ENCODE data around the gene ATP6V1A.

Gene ATP6V1A

DNA sequence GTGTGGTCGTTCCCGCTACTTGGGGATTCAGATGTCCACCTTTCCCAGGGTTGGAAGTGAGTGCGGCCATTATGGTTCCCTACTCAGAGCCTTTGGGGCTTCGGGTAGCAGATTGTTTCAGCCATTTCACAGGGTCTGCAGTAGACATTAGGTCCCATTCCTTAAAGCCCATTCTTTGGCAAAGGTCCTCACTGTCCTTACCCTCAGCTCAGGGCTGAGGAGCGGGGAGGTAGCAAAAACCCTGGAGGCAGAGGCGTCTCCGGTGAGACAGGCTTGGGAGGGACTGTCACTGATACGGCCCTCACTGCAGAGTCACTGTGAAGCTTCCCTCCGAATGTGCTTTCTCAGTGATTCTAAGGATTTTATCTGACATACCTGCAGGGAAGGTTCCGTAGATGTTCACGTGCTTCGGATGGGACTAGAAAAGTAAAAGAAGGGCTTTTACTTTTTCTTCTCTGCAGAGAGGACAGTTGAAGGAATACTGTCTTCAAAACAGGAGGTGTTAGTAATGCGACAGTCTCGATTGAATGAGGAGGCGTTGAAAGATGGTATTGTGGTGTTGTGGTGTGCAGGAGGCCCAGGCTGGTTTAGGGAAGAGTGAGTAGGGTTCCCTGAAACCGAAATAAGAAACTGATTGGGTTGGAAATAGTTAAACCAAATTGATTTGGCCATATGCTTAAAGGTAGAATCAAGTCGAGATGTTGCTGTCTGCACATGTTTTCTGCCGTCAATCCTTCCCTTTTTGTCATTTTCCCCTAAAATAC lies 630 bp downstream of the ATP6V1A start:
- DNase-seq, result no peak

DNA sequence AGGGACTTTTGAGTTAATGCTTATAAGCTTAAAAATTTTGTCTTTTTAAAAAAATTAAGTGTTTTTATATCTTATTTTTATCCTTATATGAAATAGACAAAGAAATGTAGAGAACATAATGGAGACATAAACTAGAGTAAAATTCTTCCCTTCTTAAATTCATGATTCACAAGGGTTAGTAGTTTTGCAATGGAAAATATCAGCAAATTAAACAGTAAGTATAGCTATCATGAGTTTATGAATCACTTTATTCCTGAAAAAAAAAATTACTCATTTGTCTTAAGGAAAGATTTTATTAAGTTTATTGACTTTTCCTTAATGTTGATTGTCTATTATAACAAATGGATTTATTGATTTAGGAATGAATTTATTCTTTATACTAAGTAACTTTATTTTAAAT lies 4.3 kb downstream of the ATP6V1A start:
- no peak for DNase-seq

DNA sequence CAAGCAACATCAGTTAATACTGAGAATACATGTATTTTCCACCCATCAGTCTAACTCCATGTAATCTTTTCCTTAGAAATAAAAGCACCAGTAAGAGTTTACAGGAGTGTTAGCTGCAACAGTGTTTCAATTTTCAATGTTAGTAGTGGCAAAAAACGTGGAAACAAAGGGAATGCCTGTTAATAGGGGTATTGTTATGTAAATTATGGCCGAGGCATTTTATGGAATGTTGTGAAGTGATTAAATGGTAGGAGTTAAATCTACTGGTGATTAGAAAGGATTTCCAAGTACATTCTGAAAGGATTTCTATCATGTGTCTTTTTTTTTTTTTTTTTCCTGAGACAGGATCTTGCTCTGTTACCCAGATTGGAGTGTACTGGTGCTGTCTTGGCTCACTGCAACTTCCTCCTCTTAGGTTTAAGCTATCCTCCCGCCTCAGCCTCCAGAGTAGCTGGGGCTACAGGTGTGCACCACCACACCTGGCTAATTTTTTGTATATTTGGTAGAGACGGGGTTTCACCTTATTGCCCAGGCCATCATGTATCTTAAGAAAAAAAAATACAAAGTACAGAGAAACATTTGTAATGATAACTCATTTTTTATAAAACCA lies 6.6 kb downstream of the ATP6V1A start:
- no peak for DNase-seq

DNA sequence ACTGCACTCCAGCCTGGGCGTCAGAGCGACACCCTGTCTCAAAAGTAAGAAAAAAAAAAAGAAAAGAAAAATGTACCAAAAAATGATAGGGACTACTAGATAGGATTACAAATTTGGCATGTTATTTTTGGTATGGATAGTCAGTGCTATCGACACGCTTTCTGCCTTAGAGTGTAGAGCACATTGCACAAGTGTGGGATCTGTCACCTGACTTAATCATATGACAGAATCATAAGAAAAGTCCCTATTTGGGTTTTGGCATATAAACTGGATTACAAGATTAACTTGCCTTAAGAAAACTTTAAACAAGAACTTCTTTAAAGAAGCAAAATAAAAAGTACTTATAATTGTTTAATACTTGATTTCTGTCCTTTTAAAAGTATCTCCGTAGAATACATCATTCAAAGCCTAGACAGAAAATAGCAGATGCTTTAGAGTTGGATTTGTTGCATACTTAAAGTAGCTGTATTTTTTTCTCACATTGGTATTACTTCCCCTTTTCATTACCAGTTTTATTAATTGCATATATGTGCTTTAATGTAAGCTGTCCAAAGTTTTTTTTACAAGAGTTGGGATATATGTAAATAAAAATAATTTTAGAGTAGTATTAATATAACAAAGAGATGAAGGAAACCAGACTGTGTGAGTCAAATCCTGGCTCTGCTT lies 7.8 kb downstream of the ATP6V1A start:
- DNase-seq, result no peak

DNA sequence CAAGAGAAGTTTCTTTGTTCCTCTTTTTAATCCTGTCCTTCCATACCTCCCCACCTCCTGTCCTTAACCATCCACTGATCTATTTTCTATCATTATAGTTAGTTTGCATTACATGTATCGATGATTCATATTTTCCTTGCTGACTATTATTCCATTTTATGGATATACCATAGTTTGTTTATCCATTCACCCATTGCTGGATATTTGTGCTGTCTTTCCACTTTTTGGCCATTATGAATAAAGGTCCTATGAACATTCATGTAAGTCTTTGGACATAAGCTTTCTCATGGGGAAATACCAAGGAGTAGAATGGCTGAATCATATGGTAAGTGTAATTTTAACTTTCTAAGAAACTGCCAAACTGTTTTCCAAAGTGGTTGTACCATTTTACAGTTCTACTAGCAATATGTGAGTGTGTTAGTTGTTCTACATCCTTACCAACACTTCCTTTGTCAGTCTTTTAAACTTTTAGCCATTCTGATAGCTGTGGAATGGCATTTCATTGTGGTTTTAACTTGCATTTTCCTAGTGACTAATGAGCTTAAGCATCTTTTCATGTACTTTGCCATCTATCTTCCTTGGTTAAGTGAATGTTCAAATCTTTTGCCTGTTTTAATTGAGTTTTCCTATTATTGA lies 11.7 kb downstream of the ATP6V1A start:
- DNase-seq, result no peak

DNA sequence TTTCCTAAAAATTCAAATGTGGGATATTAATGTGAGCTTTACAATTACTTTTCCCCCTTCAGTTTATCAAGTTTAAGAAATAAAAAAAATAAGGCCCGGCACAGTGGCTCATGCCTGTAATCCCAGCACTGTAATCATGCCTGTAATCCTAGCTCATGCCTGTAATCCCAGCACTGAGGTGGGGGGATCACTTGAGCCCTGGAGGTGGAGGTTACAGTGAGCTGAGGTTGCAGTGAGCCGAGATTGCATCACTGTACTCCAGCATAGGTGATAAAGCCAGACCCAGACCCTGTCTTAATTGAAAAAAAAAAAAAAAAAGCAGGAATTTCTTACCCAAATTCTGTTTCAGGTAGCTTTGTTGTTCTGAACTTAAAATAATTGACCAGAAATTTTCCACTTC lies 17.9 kb downstream of the ATP6V1A start:
- DNase-seq, result no peak

DNA sequence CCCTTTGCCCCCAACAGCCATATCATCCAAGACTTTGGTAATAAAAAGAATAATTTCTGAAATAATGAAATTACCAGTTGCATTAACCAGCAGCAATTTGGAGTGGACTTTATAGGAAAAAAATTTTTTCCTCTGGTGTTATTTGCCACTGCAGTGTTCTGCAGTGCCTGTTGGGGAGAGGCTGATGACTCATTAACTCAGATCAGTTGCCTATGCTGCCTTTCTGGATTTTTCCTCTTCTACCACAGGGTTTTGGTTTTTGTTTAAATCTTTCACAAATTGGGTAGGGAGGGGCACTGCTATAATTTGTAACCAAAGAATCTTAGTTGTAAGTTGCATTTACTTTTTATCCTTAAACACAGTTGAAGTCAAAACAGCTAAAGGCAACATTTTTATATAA lies 22.7 kb downstream of the ATP6V1A start:
- no peak for DNase-seq

DNA sequence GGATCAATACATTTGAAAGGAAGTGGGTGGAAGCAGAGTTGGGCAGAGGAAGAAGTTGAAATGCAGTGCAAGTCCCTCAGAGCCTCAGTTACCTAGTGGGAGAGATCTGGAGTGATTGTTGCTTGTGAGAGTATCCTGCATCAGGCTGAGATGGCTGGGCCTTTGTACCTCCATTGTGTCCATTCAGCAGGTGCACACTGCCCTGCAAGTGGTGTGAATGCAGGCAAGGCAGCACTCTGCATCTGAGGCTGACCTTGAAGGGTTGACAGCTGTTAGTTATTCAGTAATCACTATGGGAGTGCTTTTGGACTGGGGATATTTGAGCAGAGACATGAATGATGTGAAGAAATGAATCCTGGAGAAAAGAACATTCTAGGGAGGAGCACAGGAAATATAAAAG lies 25.2 kb downstream of the ATP6V1A start:
- DNase-seq, result no peak

DNA sequence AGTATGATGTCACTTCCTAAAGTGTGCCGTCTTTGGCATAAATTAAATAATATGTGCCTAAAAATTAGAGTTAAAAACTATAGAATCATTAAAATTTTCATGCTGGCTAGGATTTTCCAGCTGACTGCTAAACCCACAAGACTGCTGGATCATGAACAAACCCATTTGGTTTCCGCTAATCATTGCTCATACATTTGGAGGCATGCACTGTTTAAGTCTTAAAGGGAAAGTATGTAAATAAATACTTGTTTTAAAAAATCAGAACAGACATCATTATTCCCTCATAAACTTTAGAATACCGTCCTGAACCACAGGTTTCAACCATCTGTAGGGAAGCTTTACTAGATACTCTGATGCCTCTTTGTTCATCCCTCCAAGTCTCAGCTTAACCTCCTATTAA lies 26.5 kb downstream of the ATP6V1A start:
- DNase-seq, result no peak

DNA sequence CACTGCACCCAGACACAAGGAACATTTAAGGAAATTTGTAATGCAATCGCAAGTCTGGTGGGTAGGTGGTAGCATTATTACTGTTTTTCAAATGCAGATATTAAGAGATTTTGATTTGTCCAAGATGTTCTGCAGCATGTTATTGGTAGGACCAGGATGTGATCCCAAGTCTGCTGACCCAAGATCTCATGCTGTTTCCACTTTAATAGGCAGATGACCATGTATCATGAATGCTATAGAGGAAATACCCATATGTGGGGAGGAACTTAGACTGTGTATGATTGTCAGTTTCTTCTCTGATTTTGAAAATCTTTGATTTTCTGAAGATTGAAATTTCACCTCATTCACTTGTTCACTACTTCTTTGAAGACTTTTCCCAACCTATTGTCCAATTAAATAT lies 28.7 kb downstream of the ATP6V1A start:
- DNase-seq, result no peak

DNA sequence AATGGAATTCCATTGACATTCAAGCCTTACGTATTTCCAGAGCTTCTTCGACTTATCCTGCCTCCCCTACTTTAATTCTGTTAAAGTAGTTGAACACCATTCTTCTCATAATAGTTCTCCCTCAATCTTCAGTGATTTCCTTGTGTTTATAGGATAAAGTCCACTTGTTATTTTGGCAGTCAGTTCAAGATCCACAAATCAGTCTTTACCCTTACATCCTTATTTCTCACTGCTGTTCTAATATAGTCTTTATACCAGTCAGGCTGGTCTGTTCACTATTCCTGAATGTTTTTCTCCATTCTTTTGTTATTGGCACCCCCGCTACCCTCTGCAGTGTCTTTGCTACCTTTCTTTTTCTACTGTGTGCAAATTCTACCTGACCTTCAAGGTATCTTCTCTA lies 29.7 kb downstream of the ATP6V1A start:
- DNase-seq, result no peak

DNA sequence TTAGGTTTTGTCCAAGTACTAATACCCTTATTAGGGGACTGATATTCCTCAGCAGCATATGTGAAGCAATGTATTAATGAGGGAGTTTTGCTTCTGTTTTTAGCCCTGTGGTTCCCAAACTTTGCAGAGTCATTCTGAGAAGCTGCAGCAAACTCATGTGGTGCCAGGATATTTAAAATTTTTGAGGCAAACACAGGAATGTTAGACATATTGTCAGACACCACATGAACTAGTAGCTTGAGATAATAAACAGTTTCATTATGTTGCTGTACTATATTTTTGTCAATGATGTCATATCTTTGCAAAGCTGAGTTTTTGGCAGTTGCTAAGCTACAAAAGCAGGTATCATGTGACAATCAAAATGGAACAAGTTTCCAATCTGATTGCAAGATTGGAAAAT lies 36.6 kb downstream of the ATP6V1A start:
- DNase-seq, result no peak

DNA sequence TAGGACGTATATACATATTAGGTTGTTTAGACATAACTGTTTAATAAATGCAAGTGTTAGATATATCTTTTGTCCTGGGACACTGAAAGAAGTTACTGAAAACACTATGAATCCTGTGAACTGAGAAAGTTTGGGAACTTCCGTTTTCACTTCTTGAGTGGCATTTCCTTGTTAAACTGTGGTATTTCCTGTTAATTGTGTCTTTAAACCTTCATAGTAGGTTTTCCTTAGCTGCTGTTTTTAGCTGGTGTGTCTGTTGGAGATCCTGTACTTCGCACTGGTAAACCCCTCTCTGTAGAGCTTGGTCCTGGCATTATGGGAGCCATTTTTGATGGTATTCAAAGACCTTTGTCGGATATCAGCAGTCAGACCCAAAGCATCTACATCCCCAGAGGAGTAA lies 37.1 kb downstream of the ATP6V1A start:
- no peak for DNase-seq

DNA sequence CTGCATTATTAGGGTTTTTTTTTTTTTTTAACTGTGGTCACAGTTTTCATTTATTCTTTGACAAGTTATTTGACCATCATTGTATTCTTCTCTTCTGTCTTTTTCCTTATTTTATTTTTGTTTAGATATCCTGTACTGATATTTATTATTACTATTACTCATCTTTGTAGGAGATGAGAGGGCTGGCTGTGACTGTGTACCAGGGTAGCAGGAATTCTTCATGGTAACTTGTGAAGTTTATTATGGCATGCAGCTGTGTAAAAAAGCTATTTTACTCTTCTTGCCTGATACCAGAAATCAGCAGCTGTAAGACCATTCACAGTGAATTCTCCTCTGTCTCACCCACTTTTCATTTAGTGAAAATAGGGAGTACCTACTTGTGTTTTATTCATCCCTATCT lies 44.5 kb downstream of the ATP6V1A start:
- DNase-seq, result no peak

DNA sequence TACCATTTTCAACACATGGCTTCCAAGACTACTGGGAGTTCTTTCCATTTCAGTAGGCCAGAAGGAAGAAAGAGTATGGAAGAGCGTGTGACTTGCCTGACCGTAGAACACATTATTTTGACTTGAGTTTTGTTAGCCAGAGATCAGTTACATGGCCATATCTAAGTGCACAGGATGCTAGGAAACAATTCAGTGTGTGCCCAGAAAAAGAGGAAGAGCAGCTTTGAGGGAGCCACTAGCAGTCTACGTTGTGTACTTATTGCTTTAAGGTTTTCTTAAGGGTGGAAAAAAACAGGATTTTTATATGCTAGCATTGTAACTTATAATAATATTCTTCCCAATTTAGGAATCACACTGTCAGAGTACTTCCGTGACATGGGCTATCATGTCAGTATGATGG lies 47.7 kb downstream of the ATP6V1A start:
- DNase-seq, result no peak

DNA sequence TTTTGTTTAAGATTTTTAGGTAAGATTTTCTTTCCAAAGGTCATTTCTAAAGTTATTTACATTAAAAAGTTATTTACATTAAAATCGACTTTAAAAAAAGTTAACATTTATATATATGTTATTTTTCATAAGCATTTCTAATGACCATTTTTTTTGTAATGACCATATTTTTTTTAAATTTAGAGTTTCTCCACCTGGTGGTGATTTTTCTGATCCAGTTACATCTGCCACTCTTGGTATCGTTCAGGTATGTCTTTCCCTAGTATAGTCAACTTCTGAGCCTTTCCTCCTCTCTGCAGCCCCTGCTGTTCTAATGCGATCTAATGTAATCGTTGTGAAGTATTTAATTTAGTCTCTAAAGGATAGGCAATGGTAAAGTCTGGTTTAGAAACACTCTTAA lies 48.9 kb downstream of the ATP6V1A start:
- no peak for DNase-seq

DNA sequence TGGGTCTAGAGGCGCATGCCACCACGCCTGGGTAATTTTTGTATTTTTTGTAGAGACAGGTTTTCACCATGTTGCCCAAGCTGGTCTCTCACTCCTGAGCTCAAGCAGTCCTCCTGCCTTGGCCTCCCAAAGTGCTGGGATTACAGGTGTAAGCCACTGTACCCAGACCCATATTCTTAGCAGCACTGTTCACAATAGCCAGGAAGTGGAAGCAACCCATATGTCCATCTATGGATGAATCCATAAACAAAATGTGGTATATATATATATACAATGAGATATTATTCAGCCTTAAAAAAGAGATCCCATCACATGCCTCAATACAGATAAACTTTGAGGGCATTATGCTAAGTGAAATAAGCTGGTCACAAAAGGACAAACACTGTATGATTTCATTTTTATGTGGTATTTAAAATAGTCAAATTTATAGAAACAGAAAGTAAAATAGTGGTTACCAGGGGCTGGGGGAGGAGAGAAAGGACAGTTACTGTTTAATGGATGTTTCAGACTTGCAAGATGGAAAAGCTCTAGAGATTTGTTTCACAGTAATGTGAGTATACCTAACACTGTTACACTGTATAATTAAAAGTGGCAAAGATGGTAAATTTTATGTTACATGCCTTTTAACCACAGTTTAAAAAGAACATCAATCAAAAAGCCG lies 56.1 kb downstream of the ATP6V1A start:
- no peak for DNase-seq

DNA sequence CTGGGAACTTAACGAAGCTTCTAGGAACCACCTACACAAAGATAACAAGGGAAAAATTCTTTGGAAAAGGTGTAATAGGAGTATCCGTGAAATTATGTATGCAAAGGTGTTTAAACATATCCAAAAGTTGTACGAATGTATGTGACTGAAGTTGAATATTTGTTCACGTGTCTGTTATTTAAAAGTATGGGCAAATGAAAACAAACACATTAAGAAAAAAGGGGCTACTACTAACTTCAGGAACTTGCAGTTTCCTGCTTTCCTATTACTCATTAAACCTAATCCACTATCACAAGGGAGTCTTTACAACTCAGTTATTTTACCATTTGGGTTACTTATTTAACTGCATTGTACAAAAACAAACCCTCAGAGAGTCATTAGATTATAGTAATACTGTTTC lies 57.8 kb downstream of the ATP6V1A start:
- no peak for DNase-seq

DNA sequence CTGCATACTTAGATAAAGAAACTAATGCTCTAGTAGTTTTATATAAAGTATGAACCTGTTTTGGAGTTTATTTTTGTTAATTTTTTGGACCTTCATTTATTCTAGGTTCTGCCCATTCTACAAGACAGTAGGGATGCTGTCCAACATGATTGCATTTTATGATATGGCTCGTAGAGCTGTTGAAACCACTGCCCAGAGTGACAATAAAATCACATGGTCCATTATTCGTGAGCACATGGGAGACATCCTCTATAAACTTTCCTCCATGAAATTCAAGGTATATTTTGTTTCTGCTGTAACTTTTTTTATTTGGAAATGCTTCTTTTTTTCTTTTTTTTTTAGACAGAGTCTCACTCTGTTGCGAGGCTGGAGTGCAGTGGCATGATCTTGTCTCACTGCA lies 58.4 kb downstream of the ATP6V1A start:
- DNase-seq, result no peak

DNA sequence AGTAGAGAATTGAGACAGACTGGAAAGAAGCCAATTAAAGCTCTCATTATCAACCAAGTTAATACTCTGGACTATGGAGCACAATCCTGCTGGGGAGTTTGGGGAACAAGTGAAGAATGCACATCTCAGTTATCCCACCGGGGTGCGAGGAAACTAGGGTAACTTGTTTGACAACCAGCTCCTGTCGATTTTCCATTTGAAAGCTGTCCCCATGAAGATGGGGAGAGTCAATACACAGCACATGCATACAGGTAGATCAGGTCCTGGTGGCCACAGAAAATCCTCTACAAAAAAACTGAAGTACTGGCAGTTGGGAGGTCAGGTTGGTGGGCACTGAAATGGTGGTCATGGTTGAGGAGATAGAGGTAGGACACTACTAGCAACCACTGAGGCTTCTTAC lies 66.0 kb downstream of the ATP6V1A start:
- no peak for DNase-seq

DNA sequence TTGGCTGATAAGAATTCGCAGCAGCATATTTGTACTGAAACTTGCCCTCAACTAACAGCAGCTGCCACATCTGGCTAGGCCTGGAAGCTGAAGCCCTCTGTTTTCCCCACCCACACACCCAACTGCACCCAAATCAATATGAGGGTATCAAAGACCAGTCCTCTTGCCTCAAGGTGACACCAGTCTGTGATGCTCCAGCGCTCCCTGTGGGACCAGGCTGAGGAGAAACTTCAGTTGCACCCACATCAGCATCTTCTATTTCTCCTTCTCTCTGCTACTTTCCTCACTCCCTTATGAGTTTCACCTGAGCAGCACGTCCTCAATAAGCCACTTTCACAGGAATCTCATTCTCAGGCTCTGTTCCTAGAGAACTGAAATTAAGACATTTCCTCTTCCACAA lies 73.0 kb downstream of the ATP6V1A start:
- no peak for DNase-seq

DNA sequence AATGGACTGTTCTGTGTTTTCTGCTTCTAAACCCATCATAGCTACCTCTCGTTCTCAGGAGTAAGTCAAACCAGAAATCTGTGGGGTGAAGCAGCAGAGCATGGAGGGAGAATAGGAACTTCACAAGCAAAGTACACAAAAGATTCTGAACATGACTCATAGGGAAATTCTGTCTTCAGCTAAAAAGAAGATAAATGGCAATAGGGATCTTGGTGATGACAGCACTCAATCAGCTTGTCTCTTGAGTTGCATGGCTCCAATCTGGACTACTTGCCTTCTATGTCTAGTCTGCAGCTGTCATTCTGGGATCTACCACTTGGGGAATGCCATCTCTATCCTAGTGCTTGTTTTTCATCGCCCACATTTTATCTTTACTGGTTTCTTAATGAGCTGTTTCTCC lies 78.3 kb downstream of the ATP6V1A start:
- no peak for DNase-seq

DNA sequence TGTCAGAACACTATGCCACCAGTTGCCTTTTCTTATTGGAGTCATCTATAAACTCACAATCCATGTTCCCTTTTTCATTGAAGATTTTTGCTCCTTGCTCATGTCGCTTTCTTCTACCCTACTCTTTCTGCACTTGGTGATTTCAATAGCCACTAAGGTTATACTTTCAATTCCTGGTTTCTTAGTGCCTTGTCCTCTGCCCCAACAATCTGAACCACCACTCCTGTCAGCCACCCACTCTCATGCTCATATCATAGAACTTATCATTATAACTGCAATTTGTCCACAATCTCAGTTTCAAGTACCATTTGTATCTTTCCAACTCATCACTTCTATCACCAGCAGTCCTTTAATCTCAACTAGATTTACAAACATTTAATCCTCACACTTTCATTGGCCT lies 81.8 kb downstream of the ATP6V1A start:
- no peak for DNase-seq

Measured in left hindlimb (tissue), 1 donor.